Measurements from ENCODE around the gene MLLT10. TPM values are rescaled to one million over a fixed set of nuclear protein-coding genes. Genes with fewer than 3 reads are reported as not detected.
A peak's percentile ranks its signal among the peaks of the same experiment; 100 is the strongest.

The MLLT10 gene
- total RNA-seq, 1 donor from 2014 or later, result 50.6 TPM

DNA sequence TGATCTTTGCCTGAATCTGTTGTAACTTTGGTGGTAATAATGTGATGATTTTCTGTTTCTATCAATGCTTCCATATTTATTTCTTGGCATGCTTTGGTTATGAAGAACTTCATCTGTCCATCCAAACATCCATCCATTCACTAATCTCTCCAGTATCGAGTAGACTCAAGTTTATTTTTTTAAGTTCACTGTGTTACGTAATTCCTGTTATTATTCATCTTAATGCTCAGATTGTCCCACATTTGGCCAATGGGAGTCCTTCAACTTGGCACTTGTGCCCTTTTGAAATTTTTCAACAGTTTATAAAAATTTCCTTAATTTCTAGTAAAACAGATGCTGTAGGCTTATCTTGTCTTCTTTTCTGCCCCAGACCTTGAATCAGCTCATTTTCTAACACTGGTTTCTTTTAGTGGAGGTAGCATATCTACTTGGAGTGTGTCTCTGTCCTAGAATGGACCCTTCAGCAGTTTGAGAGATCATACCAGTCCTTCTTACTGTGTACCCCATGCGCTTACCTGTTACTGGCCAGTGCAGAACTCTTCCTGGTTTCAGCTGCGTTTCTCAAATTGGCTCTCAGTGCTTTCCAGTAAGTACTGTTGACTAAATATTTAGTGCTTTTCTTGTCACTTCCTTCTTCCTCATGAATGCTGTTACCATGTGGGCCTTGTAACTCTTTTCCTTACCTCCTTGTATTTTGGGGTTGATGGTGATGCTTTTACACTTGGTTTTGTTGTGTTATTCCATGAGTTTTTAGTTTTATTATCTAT is 100.8 kb downstream of the MLLT10 start:
- H3K27ac Mint-ChIP-seq (ENCODE audit: unreplicated experiment), result peak overlapping the region; percentile 52
- peaks cover 12% of the 10 kb centered on the region for H3K36me3 Mint-ChIP-seq (ENCODE audit: low read depth, unreplicated experiment)
- TF ChIP-seq, protein P1, sequence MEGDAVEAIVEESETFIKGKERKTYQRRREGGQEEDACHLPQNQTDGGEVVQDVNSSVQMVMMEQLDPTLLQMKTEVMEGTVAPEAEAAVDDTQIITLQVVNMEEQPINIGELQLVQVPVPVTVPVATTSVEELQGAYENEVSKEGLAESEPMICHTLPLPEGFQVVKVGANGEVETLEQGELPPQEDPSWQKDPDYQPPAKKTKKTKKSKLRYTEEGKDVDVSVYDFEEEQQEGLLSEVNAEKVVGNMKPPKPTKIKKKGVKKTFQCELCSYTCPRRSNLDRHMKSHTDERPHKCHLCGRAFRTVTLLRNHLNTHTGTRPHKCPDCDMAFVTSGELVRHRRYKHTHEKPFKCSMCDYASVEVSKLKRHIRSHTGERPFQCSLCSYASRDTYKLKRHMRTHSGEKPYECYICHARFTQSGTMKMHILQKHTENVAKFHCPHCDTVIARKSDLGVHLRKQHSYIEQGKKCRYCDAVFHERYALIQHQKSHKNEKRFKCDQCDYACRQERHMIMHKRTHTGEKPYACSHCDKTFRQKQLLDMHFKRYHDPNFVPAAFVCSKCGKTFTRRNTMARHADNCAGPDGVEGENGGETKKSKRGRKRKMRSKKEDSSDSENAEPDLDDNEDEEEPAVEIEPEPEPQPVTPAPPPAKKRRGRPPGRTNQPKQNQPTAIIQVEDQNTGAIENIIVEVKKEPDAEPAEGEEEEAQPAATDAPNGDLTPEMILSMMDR (IDR thresholded peaks at IDR 0.05; ENCODE audit: unreplicated experiment), result no peak
- H3K9me3 Mint-ChIP-seq (ENCODE audit: unreplicated experiment), result no peaks in the 10 kb centered on the region
- peaks cover 12% of the 10 kb centered on the region for H3K4me1 Mint-ChIP-seq (ENCODE audit: unreplicated experiment)
- peak overlapping the region; percentile 71 for H3K4me3 Mint-ChIP-seq (ENCODE audit: unreplicated experiment)
- peaks cover 1% of the 10 kb centered on the region for H3K27me3 Mint-ChIP-seq (ENCODE audit: unreplicated experiment)
- DNase-seq (ENCODE audit: low spot score), result no peak

DNA sequence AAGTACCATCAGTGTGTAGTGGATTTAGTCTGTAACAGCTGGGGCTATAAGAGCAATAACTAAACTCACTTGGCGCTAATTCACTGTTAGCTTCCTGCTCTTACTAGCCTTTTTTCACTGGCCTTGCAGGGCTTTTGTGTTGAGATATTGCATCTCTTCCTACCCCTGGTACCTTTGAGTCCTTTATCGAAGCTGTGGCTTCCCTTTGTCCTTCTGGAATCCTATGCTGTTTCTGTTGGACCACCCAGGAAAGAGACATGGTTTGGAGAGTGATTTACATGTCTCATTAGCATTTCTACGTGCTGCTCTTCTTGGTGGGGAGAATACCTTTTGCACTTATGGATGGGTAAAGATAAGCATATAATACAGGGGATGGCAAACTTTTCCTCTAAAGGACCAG is 103.8 kb downstream of the MLLT10 start:
- TF ChIP-seq, protein P1 (IDR thresholded peaks at IDR 0.05; ENCODE audit: unreplicated experiment), result no peak
- Mint-ChIP-seq H3K36me3 (ENCODE audit: low read depth, unreplicated experiment) (peaks cover 4% of the 10 kb centered on the region), H3K27me3 (ENCODE audit: unreplicated experiment) (peaks cover 1% of the 10 kb centered on the region), H3K4me1 (ENCODE audit: unreplicated experiment) (peaks cover 12% of the 10 kb centered on the region), H3K4me3 (ENCODE audit: unreplicated experiment) (no peak overlapping the region), H3K9me3 (ENCODE audit: unreplicated experiment) (no peaks in the 10 kb centered on the region), H3K27ac (ENCODE audit: unreplicated experiment) (no peak overlapping the region)
- no peak for DNase-seq (ENCODE audit: low spot score)

DNA sequence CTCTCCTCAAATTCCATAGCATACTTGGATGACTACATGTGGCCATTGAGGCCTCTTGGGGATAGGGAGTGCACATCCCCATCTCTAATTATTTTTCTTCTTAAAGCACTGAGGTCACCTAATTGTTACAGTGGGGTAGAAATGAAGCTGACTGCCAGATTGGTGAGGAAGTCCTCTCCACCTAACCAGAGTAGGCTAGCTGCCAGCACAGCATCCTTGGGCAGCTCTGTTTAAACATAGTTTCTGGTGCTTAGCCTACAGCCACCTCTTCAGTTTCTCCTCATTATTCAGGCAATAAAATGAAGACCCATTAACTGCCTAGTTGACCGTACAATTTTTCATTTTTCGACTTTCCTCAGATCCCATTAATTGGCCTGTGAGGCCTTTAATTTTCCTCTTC is 104.6 kb downstream of the MLLT10 start:
- Mint-ChIP-seq H3K27me3 (ENCODE audit: unreplicated experiment) (peaks cover 1% of the 10 kb centered on the region), H3K27ac (ENCODE audit: unreplicated experiment) (no peak overlapping the region), H3K4me1 (ENCODE audit: unreplicated experiment) (peaks cover 12% of the 10 kb centered on the region), H3K4me3 (ENCODE audit: unreplicated experiment) (no peak overlapping the region), H3K36me3 (ENCODE audit: low read depth, unreplicated experiment) (peaks cover 4% of the 10 kb centered on the region), H3K9me3 (ENCODE audit: unreplicated experiment) (no peaks in the 10 kb centered on the region)
- TF ChIP-seq, protein P1 (IDR thresholded peaks at IDR 0.05; ENCODE audit: unreplicated experiment), result no peak
- no peak for DNase-seq (ENCODE audit: low spot score)

DNA sequence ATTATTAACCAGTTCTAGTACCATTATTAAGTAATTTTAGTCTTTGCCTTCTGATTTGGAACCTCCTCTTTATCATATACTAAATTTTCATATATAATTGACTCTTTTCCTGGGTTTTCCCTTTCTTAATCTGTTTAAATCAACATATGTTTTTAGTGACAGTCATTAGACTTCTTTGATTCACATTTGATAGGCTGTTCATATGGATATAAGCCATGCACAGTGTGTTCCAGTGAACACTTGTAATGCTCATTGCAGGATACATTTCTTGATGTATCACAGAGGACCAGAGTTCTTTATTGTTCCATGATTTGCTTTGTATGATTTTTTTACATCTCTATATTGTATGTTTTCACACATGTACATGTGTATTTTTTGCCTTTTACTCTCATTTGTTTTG is 114.0 kb downstream of the MLLT10 start:
- Mint-ChIP-seq H3K36me3 (ENCODE audit: low read depth, unreplicated experiment) (peaks cover 4% of the 10 kb centered on the region), H3K9me3 (ENCODE audit: unreplicated experiment) (no peaks in the 10 kb centered on the region), H3K4me3 (ENCODE audit: unreplicated experiment) (no peak overlapping the region), H3K4me1 (ENCODE audit: unreplicated experiment) (no peaks in the 10 kb centered on the region), H3K27ac (ENCODE audit: unreplicated experiment) (no peak overlapping the region), H3K27me3 (ENCODE audit: unreplicated experiment) (no peaks in the 10 kb centered on the region)
- TF ChIP-seq, protein P1 (IDR thresholded peaks at IDR 0.05; ENCODE audit: unreplicated experiment), result no peak
- no peak for DNase-seq (ENCODE audit: low spot score)

DNA sequence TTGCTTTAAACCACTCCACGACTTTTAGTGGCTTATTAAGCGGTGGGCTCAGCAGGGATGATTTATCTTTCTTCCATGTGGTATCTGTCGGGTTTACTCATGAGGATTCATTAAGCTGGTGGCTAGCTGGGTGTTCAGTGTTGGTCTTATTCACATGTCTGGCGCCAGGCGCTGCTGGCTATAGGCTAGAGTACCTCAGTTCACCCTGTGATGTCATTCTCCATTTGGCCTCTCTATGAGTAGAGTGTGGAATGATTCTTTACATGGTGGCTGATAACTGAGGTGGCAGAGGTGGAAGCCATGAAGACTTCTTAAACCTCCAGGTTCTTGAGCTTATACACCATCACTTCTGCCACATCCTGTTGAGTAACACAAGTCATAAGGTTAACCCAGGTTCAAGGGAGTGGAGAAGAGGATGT is 115.4 kb downstream of the MLLT10 start:
- H3K27ac Mint-ChIP-seq (ENCODE audit: unreplicated experiment), result peak overlapping the region; percentile 61

More for the DNA sequence above, 115.4 kb downstream of the MLLT10 start:
- TF ChIP-seq, protein P1 (IDR thresholded peaks at IDR 0.05; ENCODE audit: unreplicated experiment), result no peak
- Mint-ChIP-seq H3K36me3 (ENCODE audit: low read depth, unreplicated experiment) (peaks cover 4% of the 10 kb centered on the region), H3K9me3 (ENCODE audit: unreplicated experiment) (no peaks in the 10 kb centered on the region), H3K27me3 (ENCODE audit: unreplicated experiment) (no peaks in the 10 kb centered on the region), H3K4me1 (ENCODE audit: unreplicated experiment) (no peaks in the 10 kb centered on the region), H3K4me3 (ENCODE audit: unreplicated experiment) (no peak overlapping the region)
- no peak for DNase-seq (ENCODE audit: low spot score)
